GM12878 (cell line): Measurements from ENCODE around the gene DIP2C.

Experiments used
- MXI1 ChIP-seq: fragments of 150-350 bp; IDR thresholded peaks from 2 replicates; pipeline ENCODE4 v1.6.1; 2011; ENCODE audit warnings: low read depth, mild to moderate bottlenecking, inconsistent platforms, low read length, improper control_type of control experiment
- POLR2A ChIP-seq: IDR thresholded peaks from 2 replicates; pipeline ENCODE4 v1.6.1; 2011; ENCODE audit warnings: low read depth, mild to moderate bottlenecking, low read length
- SMC3 ChIP-seq: IDR thresholded peaks from 2 replicates; pipeline ENCODE4 v1.6.1; 2011; ENCODE audit warnings: low read length, improper control_type of control experiment, borderline replicate concordance
- STAT1 ChIP-seq: fragments of 450-650 bp; conservative IDR thresholded peaks from 2 replicates; pipeline ENCODE4 v1.6.1; 2014; ENCODE audit warnings: antibody characterized with exemption, mild to moderate bottlenecking
- USF1 ChIP-seq: IDR thresholded peaks from 2 replicates; pipeline ENCODE4 v1.6.1; 2011; ENCODE audit warnings: borderline replicate concordance, low read depth, mild to moderate bottlenecking, moderate library complexity, mixed read lengths, low read length; ENCODE audit not compliant: insufficient read depth; ENCODE audit errors: extremely low read length
- TF ChIP-seq, protein P1 (sequence below), 3 experiments: IDR thresholded peaks in 2 of 3; conservative IDR thresholded peaks in 1 of 3; 2 replicates each; pipeline ENCODE4 v1.5.1; 2011; ENCODE audit warnings: low read depth in 3 of 3, low read length in 3 of 3, mild to moderate bottlenecking in 3 of 3, control low read depth in 2 of 3, moderate library complexity in 2 of 3, inconsistent platforms in 1 of 3, mixed read lengths in 1 of 3; ENCODE audit not compliant: control insufficient read depth in 2 of 3, insufficient read depth in 1 of 3; ENCODE audit errors: extremely low read depth in 1 of 3
- TF ChIP-seq, protein P2 (sequence below): fragments of 450-650 bp; IDR thresholded peaks from 2 replicates; pipeline ENCODE4 v1.6.1; 2017; ENCODE audit warnings: antibody characterized with exemption, mild to moderate bottlenecking, moderate library complexity

- TF ChIP-seq SMC3, result no peak
- TF ChIP-seq, protein P1, sequence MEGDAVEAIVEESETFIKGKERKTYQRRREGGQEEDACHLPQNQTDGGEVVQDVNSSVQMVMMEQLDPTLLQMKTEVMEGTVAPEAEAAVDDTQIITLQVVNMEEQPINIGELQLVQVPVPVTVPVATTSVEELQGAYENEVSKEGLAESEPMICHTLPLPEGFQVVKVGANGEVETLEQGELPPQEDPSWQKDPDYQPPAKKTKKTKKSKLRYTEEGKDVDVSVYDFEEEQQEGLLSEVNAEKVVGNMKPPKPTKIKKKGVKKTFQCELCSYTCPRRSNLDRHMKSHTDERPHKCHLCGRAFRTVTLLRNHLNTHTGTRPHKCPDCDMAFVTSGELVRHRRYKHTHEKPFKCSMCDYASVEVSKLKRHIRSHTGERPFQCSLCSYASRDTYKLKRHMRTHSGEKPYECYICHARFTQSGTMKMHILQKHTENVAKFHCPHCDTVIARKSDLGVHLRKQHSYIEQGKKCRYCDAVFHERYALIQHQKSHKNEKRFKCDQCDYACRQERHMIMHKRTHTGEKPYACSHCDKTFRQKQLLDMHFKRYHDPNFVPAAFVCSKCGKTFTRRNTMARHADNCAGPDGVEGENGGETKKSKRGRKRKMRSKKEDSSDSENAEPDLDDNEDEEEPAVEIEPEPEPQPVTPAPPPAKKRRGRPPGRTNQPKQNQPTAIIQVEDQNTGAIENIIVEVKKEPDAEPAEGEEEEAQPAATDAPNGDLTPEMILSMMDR (IDR thresholded peaks at IDR 0.05 in 2 of 3, conservative IDR thresholded peaks at IDR 0.05 in 1 of 3; ENCODE audit: control insufficient read depth in 2 of 3, extremely low read depth in 1 of 3, insufficient read depth in 1 of 3, low read depth in 3 of 3, low read length in 3 of 3), result no peak
- no peak for TF ChIP-seq USF1
- TF ChIP-seq, protein P2, sequence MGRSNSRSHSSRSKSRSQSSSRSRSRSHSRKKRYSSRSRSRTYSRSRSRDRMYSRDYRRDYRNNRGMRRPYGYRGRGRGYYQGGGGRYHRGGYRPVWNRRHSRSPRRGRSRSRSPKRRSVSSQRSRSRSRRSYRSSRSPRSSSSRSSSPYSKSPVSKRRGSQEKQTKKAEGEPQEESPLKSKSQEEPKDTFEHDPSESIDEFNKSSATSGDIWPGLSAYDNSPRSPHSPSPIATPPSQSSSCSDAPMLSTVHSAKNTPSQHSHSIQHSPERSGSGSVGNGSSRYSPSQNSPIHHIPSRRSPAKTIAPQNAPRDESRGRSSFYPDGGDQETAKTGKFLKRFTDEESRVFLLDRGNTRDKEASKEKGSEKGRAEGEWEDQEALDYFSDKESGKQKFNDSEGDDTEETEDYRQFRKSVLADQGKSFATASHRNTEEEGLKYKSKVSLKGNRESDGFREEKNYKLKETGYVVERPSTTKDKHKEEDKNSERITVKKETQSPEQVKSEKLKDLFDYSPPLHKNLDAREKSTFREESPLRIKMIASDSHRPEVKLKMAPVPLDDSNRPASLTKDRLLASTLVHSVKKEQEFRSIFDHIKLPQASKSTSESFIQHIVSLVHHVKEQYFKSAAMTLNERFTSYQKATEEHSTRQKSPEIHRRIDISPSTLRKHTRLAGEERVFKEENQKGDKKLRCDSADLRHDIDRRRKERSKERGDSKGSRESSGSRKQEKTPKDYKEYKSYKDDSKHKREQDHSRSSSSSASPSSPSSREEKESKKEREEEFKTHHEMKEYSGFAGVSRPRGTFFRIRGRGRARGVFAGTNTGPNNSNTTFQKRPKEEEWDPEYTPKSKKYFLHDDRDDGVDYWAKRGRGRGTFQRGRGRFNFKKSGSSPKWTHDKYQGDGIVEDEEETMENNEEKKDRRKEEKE, result no peak
- TF ChIP-seq STAT1, result no peak
- TF ChIP-seq POLR2A, result no peak
- TF ChIP-seq MXI1, result no peak
These were observed 292.0 kb downstream of the DIP2C start for GRCh38 chr10:397321-398068.
